ENCODE results near the gene SENP1.
A peak's percentile ranks its signal among the peaks of the same experiment; 100 is the strongest.

SENP1 gene

DNA sequence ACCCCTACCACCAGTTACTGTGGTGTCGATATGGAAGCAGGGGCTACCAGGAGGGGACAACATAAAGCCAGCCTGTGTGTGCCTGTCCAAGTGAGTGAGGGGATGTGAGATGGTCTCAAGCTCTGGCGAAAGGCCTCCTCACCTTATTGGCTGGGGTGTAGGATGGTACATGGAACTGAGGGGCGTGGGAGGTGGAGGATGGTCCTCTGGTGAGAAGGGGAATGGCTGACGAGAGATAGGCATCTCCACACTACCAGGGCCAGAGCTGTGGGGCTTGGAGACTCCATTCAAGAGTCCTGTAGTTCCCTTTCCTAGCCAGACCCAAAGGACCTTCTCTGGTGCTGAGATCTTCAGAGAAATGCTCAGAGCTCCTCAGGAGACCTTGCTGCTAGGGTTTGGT is 69.1 kb downstream of the SENP1 start:
- no peak for DNase-seq (ENCODE audit: low read depth)

DNA sequence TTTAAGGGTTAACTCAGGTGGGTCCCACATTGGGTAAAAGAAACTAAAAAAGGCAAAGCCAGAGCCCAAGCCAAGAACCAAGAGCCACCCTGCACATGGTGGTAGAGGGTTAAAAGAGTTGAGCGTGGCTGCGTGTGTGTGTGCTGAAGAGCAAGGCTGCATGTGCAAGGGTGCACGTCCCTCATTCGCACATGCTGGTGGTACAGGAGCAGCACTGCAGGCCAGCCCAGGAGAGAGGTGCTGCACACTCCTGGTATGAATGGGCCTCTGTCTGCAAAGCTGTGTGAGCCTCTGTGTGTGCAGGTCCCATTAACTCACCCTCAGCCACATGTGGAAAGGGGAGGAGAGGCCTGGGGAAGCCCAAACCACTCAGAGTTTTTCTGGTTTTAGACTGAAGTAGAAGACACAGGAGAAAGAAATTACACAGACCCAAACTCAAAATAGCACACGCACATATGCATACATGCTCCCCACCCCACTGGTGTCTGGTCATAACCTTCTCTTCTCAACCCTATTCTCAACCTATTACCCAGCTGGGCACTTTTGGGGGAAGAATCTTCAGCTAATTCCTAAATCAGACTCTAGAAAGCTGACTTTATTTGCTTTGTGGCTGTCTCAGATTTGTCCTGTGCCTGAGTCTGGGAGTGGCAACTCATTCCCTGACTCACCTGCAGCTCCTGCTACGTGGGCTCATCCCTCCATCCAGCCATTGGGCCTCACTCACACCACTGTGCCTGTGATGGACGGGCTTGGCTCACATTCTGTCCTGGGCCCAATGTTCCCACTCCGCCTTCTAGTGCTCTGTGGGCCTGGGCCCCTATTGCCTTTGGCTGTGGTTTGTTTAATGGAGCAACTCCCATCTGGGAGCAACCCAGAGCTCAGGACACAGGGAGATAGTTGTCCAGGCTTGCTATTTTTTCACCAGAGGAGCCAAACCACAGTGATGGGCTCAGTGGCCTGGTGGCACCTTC is 70.8 kb downstream of the SENP1 start:
- DNase-seq (ENCODE audit: low read depth) = no peak

DNA sequence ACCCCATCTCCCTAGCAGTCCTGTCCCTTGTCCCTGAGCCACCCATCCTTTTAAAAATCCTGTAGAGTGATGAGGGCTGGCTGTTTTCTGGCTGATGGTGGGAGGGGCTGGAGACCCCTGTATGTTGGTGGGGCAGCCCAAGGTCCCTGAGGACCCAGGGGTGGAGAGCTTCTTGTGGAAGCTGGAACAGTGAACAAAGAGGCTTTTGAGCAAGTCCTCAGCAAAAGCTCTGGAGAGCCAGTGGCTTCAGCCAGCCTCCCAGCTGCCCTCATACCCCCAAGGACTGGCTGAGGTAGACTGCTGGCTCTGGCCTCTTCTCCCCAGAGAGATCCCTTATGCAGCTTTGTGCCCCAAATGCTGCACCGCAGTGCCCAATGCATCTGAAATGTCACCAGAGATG is 72.4 kb downstream of the SENP1 start:
- no peak for DNase-seq (ENCODE audit: low read depth)

DNA sequence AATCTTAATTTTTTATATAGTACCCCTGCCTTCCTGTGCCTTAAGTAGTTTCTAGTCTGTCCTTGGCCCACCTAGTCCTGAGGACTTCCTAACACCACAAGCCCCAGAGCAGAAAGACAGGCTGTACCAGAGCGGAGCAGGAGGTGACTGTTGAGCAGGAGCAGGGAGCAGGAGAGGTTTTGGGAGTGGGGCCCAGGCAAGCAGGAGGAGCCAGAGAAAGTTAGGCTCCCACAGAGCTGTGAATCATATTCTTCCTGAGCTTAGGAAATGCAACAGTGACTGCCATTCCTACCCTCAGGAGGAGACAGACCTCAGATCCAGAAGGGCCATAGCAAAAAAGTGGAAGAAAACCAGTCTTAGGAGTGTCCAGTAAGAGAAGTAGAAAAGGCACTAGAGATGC is 73.3 kb downstream of the SENP1 start:
- DNase-seq (ENCODE audit: low read depth) = peak; percentile 0

DNA sequence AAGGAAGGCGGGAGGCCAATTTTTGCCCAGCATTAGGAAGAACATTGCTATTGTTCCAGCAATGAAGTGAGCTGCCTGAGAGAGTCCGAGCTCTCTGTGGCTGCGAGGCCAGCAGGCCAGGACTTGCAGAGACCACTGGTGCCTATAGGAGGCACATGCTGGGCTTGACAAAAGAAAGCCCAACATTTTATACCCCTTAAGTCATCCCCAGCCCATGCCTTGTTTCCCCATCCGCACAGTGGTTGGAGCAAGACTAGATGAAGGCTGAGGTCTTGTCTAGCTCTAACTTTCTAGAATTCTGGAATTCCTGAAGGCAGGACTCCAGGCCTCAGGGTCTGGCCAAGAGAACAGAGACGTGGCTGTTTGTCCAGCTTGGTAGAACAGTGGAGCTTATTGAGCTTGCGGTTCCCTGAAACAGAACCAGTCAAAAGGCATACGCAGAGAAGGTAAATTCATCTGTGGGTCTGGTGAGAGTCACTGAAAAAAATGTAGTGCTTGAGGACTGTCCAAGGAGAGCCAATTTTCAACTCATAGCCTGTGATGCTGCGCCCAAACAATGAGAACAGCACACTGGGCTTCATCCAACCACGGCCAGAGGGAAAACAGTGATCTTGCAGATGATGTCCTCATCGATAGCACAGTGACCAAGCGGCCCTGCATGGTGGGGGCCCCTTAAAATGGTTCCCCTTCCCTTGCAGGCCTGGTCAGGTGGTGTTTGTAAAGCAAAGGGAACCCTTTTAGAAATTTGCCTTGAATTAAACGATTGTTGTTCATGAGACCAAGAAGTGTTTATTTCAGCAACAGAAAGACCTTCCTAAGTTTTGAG is 74.5 kb downstream of the SENP1 start:
- DNase-seq (ENCODE audit: low read depth) = no peak

DNA sequence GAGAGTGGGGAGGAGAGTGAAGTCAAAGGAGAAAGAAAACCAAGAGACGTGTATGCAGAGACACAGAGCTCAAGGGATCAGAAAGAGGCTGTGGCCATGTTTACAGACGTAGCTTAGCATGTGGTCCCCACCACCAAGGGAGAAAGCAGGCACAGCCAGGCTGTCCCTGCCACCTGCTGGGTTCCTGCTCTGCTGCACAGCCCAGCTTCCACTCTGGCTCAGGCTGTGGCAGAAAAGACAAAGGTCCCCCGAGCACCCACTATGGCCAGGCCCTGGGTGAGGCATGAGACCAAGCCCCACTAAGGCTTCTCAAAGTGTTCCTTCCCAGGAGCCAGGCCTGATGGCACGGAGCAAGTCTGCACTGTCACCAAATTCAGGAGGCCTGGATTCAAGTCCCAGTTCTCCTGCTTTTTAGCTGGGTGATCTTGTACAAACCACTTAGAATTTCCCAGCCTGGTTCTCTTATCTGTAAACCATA is 75.7 kb downstream of the SENP1 start:
- DNase-seq (ENCODE audit: low read depth) = no peak

DNA sequence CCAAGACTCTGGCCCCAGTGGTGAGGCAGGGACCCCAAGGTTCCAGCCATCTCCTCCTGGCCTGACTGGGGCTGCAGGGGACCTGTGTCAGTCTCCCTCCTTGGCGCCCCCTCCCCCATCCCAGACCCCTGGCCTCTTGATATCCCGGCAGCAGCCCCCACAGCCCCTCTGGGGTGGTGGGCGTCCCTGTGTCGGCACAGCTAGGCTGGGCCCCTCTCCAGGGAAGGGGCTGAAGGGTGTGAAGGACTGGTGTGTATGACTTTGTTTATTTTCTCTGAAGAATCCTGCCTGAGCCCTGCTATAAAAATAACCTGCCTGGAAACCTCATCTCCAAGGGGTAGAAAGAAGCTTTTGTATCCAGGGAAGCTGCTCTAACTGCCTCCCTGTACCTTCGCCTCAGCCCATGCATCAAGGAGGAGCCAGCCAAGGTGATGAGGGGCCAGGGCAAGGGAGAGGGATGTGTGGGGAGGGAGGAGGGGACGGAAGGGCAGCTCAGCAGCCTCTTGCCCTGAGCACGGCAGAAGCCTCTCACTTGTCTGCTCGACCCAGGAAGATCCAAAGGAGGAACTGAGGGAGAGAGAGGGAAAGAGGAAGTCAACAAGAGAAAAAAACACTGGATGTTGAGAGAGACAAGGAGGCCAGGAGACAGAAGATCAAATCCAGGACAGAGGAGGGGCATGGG is 76.2 kb downstream of the SENP1 start:
- DNase-seq (ENCODE audit: low read depth) = no peak

DNA sequence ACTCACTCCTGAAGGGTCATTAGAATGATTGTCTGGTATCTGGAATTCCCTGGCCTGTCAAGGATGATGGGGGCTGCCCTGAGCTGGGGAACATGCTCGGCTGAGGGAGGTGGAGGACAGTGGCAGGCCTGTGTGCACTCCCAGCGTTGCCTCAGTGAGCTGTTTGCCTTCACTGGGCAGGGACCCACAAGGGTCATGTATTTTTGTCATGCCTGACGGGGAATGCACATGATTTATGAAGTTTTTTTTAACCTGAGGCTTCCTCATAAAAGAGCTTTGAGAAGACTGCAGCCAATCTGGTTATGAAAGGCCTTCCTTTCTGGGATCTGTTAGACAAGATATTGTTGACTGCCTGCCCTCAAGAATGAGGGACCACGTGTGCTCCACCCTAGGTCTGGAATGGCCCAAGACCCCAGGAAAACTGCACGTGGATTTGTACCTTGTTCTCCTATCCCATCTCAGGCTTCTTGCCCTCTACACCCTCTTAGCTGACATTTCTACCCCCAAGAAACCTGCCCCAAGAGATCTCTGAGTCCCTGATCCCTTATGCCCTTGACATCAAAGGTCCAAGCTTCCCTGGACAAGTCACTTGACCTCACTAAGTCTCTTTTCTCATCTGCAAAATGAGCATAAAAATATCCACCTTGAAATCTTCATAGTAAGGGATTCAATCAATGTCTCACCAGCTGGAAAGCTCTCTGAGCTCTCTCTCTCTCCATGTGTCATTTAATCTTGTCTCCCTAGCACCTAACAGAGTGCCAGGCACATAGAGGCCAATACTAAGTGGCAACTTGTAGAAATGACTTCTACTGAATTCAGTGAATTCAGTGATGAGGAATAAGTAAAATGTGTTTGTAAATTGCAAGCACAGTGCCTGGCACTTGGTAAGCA is 77.1 kb downstream of the SENP1 start:
- no peak for DNase-seq (ENCODE audit: low read depth)

DNA sequence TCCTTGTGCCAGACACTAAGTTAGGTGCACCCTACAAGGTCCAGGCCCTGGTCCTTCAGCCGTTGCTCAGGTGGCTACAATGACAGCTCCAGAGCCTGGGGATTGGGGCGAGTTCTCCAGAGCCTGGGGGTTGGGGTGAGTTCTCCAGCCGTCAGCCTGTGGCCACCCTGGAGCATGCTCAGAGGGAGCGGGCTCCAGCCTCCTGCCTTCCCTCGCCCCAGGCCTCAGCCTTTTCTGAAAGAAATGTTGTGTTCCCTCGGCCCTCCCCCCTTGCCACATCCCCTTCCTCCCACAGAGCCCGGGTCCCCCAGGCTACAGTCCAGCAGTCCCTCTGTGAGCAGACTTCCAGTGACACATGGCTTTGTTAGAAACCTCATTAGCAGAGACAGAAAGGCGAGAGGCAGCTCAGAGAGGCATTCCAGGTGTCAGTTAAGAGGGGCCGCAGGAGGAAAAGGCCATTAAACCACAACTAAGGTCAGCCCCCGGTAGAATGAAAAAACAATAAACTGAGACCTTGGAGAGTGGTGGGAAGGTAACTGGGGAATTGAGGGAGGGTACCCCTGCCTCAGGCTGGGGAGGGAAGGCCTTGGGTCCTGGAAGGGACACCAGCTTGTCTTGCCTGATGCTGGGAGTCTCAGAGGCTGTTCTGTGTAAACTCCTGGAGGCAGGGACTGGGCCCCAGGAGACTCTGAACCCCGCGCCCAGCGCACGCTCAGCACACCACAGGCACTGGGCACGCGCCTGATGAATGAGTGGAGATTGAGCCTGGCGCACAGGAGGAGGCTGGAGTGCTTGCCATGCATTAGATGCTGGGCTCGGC is 78.5 kb downstream of the SENP1 start:
- no peak for DNase-seq (ENCODE audit: low read depth)

DNA sequence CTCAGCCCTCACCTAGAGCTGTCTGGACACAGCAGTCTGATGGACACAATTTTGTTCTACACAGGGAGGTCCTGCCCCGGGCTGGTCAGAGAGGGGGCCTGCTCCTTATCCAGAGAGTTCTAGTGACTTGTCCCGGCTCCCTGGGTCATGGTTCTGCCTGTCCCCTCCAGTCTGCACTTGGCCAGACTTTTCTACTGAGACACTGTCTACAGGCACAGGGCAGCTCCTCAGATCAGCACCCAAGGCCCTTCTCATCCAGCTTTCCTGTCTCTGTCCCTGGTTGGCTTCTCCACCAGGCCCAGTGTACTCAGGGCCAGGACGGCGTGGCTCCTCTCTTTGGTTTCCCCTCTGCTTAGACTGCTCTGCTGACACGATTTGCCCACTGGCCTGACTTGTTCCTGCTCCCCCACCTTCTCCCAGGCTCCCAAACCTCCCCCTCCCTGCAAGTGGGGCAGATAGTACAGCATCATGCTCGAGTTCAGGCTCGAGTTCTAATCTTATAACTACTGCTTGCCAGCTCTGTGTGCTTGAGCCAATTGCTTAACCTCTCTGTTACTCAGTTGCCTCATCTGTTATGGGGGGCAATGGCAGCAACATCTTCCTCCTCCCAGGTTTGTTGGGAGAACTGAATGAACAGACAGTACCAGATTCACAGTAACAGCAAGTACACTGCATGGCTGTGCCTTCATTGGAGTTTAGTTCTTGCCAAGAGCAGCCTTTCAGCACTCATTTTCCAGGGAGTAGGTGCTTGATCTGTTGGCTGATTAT is 79.6 kb downstream of the SENP1 start:
- no peak for DNase-seq (ENCODE audit: low read depth)

DNA sequence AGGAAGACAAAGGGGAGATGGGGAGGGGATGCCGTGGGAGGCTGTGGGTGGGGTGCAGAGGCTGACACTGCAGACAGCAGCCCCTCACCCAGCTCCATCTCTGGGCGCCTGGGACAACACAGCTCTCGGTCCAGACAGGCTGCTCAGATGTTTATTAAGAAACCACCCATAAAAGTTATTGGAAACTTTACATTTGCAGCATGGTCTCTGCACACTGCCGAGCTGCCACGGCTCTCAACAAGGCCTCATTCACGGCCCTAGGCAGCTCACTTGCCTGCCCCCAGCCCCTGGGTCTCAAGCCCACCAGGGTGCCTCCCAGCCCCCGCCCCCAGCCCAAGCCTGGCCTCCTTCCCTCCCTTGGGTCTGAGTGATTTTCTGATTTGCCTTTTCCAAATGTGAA is 80.6 kb downstream of the SENP1 start:
- DNase-seq (ENCODE audit: low read depth) = no peak

DNA sequence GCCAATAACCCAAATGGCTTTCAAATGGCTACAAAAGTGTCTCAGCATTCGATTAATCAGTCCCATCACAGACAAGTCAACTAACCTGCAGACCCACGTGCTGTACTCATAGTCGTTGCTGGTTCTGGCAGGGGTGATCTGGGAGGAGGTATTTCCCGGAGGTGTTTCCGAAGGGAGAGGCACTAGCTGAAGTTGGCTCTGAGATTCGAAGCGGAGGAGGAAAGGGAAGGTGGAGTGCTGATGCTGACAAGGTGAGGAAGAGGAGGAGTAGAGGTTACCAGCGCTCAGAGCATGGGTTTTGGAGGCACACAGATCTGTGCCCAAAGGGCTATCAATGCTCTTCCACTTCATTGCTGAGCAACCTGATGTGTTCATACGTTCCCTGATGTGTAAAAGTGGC is 81.1 kb downstream of the SENP1 start:
- DNase-seq (ENCODE audit: low read depth) = no peak

DNA sequence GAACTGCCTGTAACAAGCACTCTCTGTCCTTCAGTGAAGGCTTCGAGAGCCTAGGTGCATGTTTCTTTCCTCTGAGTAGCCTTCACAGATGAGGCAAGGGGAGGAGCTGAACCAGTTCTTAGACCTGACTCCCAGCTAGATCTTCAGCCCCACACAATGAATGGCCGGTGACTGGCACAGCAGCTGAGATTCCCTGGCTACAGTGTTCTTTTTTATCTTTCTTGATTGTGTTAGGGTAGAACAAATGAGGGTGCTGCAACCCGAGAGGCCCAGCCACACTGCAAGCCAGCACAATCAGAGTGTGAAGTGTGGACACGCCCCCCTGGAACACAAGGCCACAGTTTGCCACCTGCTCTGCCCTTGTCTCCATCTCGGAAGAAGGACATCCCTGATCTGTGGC is 82.5 kb downstream of the SENP1 start:
- DNase-seq (ENCODE audit: low read depth) = no peak

DNA sequence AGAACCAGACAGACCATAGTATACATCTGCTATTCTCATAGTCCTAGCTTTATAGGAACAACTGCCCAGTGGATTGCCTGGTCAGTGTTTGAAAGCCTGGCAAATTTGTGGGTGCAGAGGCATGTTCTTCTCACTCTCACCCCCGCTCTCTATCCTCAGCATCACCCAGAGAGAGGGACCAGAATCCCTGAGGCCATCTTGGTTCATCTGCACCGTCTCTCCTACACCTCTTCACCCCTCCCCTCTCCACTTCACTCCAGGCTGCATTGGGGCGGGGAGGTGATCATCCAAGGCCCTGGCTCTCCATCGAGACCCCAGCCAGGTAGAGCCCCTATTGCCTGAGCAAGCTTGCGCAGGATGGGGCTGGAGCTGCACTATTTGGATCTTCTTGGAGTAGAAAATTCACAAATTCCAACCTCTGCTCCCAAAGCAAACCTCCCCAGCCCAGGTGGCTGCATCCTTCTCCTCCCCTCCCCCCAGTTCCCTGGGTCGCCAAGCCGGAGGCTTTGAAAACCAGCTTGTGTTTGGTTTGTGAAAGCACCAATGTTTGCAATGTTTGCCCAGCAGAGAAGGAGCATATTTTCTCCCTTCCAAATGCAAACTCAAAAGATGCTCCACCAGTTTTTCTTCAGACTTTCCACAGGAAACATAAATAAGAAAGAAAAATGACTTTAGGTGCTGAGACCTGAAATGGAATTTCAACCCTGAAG is 83.0 kb downstream of the SENP1 start:
- no peak for DNase-seq (ENCODE audit: low read depth)

DNA sequence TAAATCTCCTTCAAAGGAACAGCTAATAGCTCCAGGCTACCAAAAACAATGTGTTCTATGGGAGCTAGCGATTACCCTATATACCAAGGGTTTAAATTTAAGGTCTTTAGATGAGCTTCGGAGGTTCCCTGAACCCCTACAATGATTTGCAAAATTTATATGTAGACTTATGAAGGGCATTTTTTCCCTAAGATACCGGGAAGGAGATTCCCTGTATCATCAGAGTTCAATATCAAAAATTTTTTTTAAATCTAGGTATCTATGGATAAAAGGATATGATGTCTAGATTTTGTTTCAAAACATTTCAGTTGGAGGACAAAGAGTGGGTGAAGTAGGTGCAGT is 83.7 kb downstream of the SENP1 start:
- no peak for DNase-seq (ENCODE audit: low read depth)

DNA sequence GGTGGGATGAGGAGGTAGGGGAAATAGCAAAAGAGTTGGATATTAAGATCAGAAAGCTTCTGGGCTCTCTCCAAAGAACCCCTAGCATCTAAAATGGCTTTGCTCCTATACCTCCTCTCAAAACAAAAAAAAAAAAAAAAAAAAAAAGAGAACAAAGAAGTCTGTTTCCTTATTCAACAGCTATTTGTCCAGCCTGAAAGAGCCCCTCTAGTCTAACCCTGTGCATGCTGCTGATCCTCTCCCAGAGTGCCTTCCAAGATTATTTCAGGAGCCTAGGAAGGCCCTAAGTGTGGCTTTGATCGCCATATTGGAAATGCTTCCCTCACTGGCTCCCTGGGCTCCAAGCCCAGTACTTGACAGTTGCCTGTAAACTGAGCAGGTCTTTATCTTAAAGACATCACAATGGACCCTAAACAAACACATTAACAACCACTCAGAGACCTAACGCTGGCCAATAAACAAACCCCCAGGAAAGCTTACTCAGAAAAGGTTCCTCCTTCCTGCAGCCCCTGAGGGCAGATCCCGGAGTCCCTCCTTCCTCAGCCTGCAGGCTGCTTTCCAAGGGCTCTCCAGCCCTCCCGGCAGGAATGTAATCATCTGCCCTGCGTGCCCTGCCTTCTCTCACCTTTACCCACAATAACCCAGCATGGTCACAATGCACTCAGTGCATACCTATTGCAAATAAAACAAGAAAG is 84.2 kb downstream of the SENP1 start:
- no peak for DNase-seq (ENCODE audit: low read depth)

DNA sequence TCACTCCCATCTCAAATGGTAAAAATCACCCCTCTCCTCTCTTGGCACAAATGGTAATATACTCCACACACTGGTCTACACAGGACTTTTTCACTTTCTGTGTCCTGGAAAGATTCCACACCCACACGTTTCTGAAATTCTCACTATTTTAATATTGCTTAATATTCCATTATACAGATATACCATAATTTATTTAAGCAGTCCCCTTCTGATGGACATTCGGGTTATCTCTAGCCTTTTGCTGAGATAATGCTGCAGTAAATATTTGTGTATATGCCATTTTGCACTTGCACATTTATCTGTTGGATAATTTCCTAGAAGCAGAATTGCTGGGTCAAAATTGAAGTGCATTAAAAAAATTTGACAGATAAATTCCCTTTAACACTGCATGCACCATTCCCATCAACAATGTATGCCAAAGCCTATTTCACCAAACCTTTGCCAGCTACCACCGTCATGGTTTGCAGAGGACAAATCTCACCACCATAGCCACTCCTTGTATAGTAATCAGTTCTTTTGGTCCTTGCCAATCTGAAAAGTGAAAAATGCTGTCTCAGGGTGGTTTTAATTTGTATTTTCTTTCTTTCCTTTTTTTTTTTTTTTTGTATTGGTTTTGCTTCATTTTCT is 86.1 kb downstream of the SENP1 start:
- DNase-seq (ENCODE audit: low read depth) = no peak

DNA sequence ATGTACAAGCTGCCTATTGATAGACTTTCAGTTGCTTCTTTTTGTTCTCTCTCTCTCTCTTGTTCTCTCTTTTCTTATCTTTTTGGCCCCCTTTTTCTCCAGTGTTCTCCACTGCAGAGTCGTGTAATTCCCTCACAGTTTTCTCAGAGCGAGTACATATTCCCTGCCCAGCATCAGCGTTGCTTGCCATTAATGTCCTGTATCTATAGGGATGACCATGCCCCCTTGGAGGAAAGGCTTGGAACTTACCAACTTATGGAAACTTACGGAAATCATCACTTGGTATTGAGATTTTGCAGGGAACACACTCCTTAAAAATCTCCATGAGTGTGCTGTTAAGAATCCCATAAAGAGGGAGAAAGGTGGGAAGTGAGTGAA is 87.3 kb downstream of the SENP1 start:
- DNase-seq (ENCODE audit: low read depth) = no peak
